Endothelial cell of umbilical vein (primary cell): ENCODE data around the gene SYCE1. TPM values are rescaled to one million over a fixed set of nuclear protein-coding genes. Genes with fewer than 3 reads are reported as not detected.

Experiments used
- BruUV-seq: library from RNA; stranded (reverse); fragments of 400-500 nt; replicated peaks from 2 replicates; lab custom pipeline; 2021; lab: Mats Ljungman, UMichigan
- CTCF ChIA-PET: fragments of 300-600, 350-600 bp; sonication (Branson Sonifier 250); formaldehyde crosslinking; loops from one replicate; lab custom pipeline; 2021; ENCODE audit warnings: antibody characterized with exemption, inconsistent platforms; lab: Charles Lee
- POLR2A ChIA-PET: fragments of 300-600, 350-600 bp; sonication (Branson Sonifier 250); formaldehyde crosslinking; loops from one replicate; lab custom pipeline; 2021; ENCODE audit warnings: antibody characterized with exemption, inconsistent platforms; lab: Charles Lee
- DNase-seq: peaks from one replicate; pipeline ENCODE4 v3.0.0-alpha.2; 2011; ENCODE audit warnings: low read depth, low spot score
- FAIRE-seq: peaks from 2 replicates; lab custom pipeline; 2011; peaks lifted over from hg19 to GRCh38; lab: Jason Lieb, UNC
- H2AFZ ChIP-seq: 2 replicates; pipeline ENCODE4 v1.6.0; 2012; ENCODE audit warnings: low read depth, low read length, control low read depth, inconsistent platforms
- H3K27ac ChIP-seq: 2 replicates; pipeline ENCODE4 v1.5.1; 2011; ENCODE audit warnings: low read depth, mild to moderate bottlenecking, control low read depth, low read length, moderate library complexity; ENCODE audit not compliant: insufficient read depth
- H3K27me3 ChIP-seq, 2 experiments: 2 replicates each; pipeline versions ENCODE4 v1.6.0 to v1.6.1; 2011; ENCODE audit warnings: low read length in 2 of 2, mixed read lengths in 1 of 2; ENCODE audit not compliant: control insufficient read depth in 2 of 2, insufficient read depth in 2 of 2
- H3K36me3 ChIP-seq, 2 experiments: 2 replicates in 1 of 2; 3 replicates in 1 of 2; pipeline ENCODE4 v1.5.1; 2011; ENCODE audit warnings: low read length in 2 of 2, mild to moderate bottlenecking in 1 of 2, moderate library complexity in 1 of 2; ENCODE audit not compliant: control insufficient read depth in 2 of 2, insufficient read depth in 2 of 2; ENCODE audit errors: extremely low read depth in 1 of 2
- H3K4me1 ChIP-seq: 3 replicates; pipeline ENCODE4 v1.5.1; 2011; ENCODE audit warnings: mild to moderate bottlenecking, low read length; ENCODE audit not compliant: control insufficient read depth, insufficient read depth; ENCODE audit errors: extremely low read depth
- H3K4me2 ChIP-seq: 2 replicates; pipeline ENCODE4 v1.6.1; 2011; ENCODE audit warnings: low read length, control low read depth, mixed read lengths; ENCODE audit not compliant: insufficient read depth
- H3K4me3 ChIP-seq, 3 experiments: fragments of 200-600 bp in 1 of 3; sonication (generic), shearing (Covaris generic) in 1 of 3; replicated peaks in 1 of 3; 2 replicates each; pipeline ENCODE4 v1.5.1; 2011 to 2016; ENCODE audit warnings: control low read depth in 3 of 3, low read length in 3 of 3, mild to moderate bottlenecking in 2 of 3, inconsistent platforms in 1 of 3, low read depth in 1 of 3, moderate library complexity in 1 of 3; ENCODE audit not compliant: insufficient read depth in 1 of 3
- H3K79me2 ChIP-seq: 2 replicates; pipeline ENCODE4 v1.6.0; 2012; ENCODE audit warnings: low read length, inconsistent platforms; ENCODE audit not compliant: control insufficient read depth, insufficient read depth
- H3K9ac ChIP-seq: replicated peaks from 2 replicates; pipeline ENCODE3; 2011; ENCODE audit warnings: low read length, control low read depth; ENCODE audit not compliant: insufficient read depth; ENCODE audit errors: extremely low read depth
- H3K9me1 ChIP-seq: replicated peaks from 3 replicates; pipeline ENCODE4 v1.6.0; 2011; ENCODE audit warnings: mild to moderate bottlenecking, low read length; ENCODE audit not compliant: control insufficient read depth, insufficient read depth; ENCODE audit errors: extremely low read depth
- H3K9me3 ChIP-seq: replicated peaks from 2 replicates; pipeline ENCODE4 v1.5.1; 2012; ENCODE audit warnings: low read length, inconsistent platforms; ENCODE audit not compliant: control insufficient read depth, insufficient read depth
- H4K20me1 ChIP-seq: replicated peaks from 2 replicates; pipeline ENCODE3; 2011; ENCODE audit warnings: mild to moderate bottlenecking, low read length; ENCODE audit not compliant: control insufficient read depth, insufficient read depth; ENCODE audit errors: extremely low read depth
- CTCF ChIP-seq, 2 donors: IDR thresholded peaks; 1 replicate in 1 of 2; 2 replicates in 1 of 2; pipeline ENCODE4 v1.5.1; 2011; ENCODE audit warnings: low read length in 2 of 2, mild to moderate bottlenecking in 2 of 2, moderate library complexity in 2 of 2, control low read depth in 1 of 2, inconsistent platforms in 1 of 2, low read depth in 1 of 2; ENCODE audit not compliant: insufficient read depth in 1 of 2; ENCODE audit errors: extremely low read depth in 1 of 2
- EZH2 ChIP-seq: IDR thresholded peaks from 2 replicates; pipeline ENCODE4 v1.6.1; 2012; ENCODE audit warnings: borderline replicate concordance, low read depth, mild to moderate bottlenecking, moderate library complexity, low read length, inconsistent platforms; ENCODE audit not compliant: severe bottlenecking
- FOS ChIP-seq: IDR thresholded peaks from 2 replicates; pipeline ENCODE4 v1.6.1; 2011; ENCODE audit warnings: mild to moderate bottlenecking, low read length, moderate library complexity, borderline replicate concordance; ENCODE audit not compliant: insufficient read depth
- GATA2 ChIP-seq: IDR thresholded peaks from 2 replicates; pipeline ENCODE4 v1.7.0; 2011; ENCODE audit warnings: low read depth, mild to moderate bottlenecking, moderate library complexity, mixed read lengths, low read length; ENCODE audit not compliant: insufficient read length, insufficient read depth
- JUN ChIP-seq: IDR thresholded peaks from 2 replicates; pipeline ENCODE4 v1.6.1; 2011; ENCODE audit warnings: borderline replicate concordance, low read depth; ENCODE audit not compliant: insufficient read length, insufficient read depth
- MAX ChIP-seq: IDR thresholded peaks from 2 replicates; pipeline ENCODE4 v1.6.1; 2011; ENCODE audit not compliant: insufficient read depth, insufficient read length
- MYC ChIP-seq: IDR thresholded peaks from one replicate; pipeline ENCODE4 v1.6.1; 2011; ENCODE audit warnings: mild to moderate bottlenecking, low read depth, low read length
- POLR2A ChIP-seq: IDR thresholded peaks from 2 replicates; pipeline ENCODE4 v1.6.1; 2012; ENCODE audit warnings: low read depth, mild to moderate bottlenecking, control low read depth, low read length
- POLR2AphosphoS5 ChIP-seq: IDR thresholded peaks from 2 replicates; pipeline ENCODE4 v1.6.1; 2012; ENCODE audit warnings: low read depth, mild to moderate bottlenecking, control low read depth, low read length, moderate library complexity; ENCODE audit not compliant: insufficient read depth
- dilution Hi-C: fragments of 300-500 bp; cut with MboI; formaldehyde crosslinking; loops from one replicate; pipeline ENCODE4 v1.15.0; 2019; ENCODE audit warnings: low sequenced_read_pairs; ENCODE audit not compliant: extremely low pct_ligation_motif_present
- intact Hi-C: fragments of 100-400 bp; cut with micrococcal nuclease; formaldehyde crosslinking; loops from one replicate; pipeline ENCODE4 v1.10.0; 2022
- polyA plus RNA-seq, 4 experiments: library from polyadenylated mRNA; depleted of rRNA in 3 of 4; stranded (reverse) in 3 of 4; unstranded in 1 of 4; fragments of >200 nt; gene quantifications; 2 replicates each; pipeline versions ENCODE4 v1.2.1 to v1.2.3, GENCODE V29; 2011 to 2012; ENCODE audit warnings: missing spikeins in 1 of 4
- total RNA-seq: library from RNA; stranded (reverse); gene quantifications from 2 replicates; pipeline ENCODE4 v1.2.3, GENCODE V29; 2021

SYCE1 gene
- total and polyA plus RNA-seq, 2 donors (not counting 3 experiments of a cell fraction or from before 2014, with no cell fraction given), result not detected

- Histone ChIP-seq H3K4me1 (no peaks in the 10 kb centered on the region), H3K4me2 (no peak overlapping the region), H2AFZ (no peak overlapping the region), H4K20me1 (no peaks in the 10 kb centered on the region), H3K9ac (no peak overlapping the region), H3K27ac (no peak overlapping the region), H3K9me3 (peaks cover 5% of the 10 kb centered on the region), H3K36me3 (no peaks in the 10 kb centered on the region), H3K79me2 (no peaks in the 10 kb centered on the region), H3K4me3 (no peak overlapping the region), H3K9me1 (no peaks in the 10 kb centered on the region), H3K27me3 (peaks cover 0 to 2% of the 10 kb centered on the region in 2 experiments)
- intact Hi-C loops (no loop called here), dilution Hi-C loops (no loop called here)
- no TSS peak for BruUV-seq
- DNase-seq, result no peak
- no peak for FAIRE-seq
- ChIA-PET CTCF (interaction anchor here (1.1 kb wide), 1 partner anchor 10 kb away, joined by 5 read pairs; no protein-coding TSS in a partner anchor), POLR2A (no interaction called here)
- TF ChIP-seq POLR2A (no peak), CTCF (IDR thresholded peaks at IDR 0.05; ENCODE audit: extremely low read depth in 1 of 2, insufficient read depth in 1 of 2, low read depth in 1 of 2, low read length in 2 of 2) (no peak), FOS (no peak), GATA2 (no peak), POLR2AphosphoS5 (no peak), JUN (no peak), MAX (no peak), EZH2 (no peak), MYC (no peak)
These were observed 55.7 kb downstream of the SYCE1 start for GRCh38 chr10:133509700-133510099.

Other genes starting within 250 kb of the SYCE1 start
- gene CALY, start 228.7 kb downstream of the SYCE1 start, total RNA-seq, result not detected in 2 replicates
- not detected in 2 replicates for gene CALY, start 228.7 kb downstream of the SYCE1 start, polyA plus RNA-seq
- gene PRAP1, start 218.2 kb downstream of the SYCE1 start, total RNA-seq, result not detected in 2 replicates
- gene PRAP1, start 218.2 kb downstream of the SYCE1 start, polyA plus RNA-seq, result not detected in 2 replicates
- 16.2 and 17.4 TPM in 2 replicates for gene FUOM, start 207.6 kb downstream of the SYCE1 start, total RNA-seq
- 33.9 and 39.0 TPM in 2 replicates for gene FUOM, start 207.6 kb downstream of the SYCE1 start, polyA plus RNA-seq
- 91.9 and 108 TPM in 2 replicates for gene ECHS1, start 192.2 kb downstream of the SYCE1 start, total RNA-seq
- 41.8 and 46.2 TPM in 2 replicates for gene ECHS1, start 192.2 kb downstream of the SYCE1 start, polyA plus RNA-seq
- 2.6 and 5.6 TPM in 2 replicates for gene PAOX, start 186.3 kb downstream of the SYCE1 start, total RNA-seq
- gene PAOX, start 186.3 kb downstream of the SYCE1 start, polyA plus RNA-seq, result 3.8 and 4.7 TPM in 2 replicates
- gene MTG1, start 171.4 kb downstream of the SYCE1 start, total RNA-seq, result 60.2 and 66.5 TPM in 2 replicates
- 83.4 and 91.6 TPM in 2 replicates for gene MTG1, start 171.4 kb downstream of the SYCE1 start, polyA plus RNA-seq
- 0.13 TPM in 1 of 2 replicates, not detected in the other for gene SPRN, start 141.0 kb downstream of the SYCE1 start, total RNA-seq
- 0.03 TPM in 1 of 2 replicates, not detected in the other for gene SPRN, start 141.0 kb downstream of the SYCE1 start, polyA plus RNA-seq
- 1.0 and 1.1 TPM in 2 replicates for gene SCART1, start 111.6 kb downstream of the SYCE1 start, total RNA-seq
- 0.84 and 0.90 TPM in 2 replicates for gene SCART1, start 111.6 kb downstream of the SYCE1 start, polyA plus RNA-seq
- not detected in 2 replicates for gene CYP2E1, start 38.2 kb downstream of the SYCE1 start, total RNA-seq
- 0.08 and 0.21 TPM in 2 replicates for gene CYP2E1, start 38.2 kb downstream of the SYCE1 start, polyA plus RNA-seq
- gene FRG2B, start 61.2 kb upstream of the SYCE1 start, total RNA-seq, result not detected in 2 replicates
- not detected in 2 replicates for gene FRG2B, start 61.2 kb upstream of the SYCE1 start, polyA plus RNA-seq